Keratinocyte (primary cell): Measurements from ENCODE around the gene MYF6. TPM values are rescaled to one million over a fixed set of nuclear protein-coding genes. Genes with fewer than 3 reads are reported as not detected.

Experiments
- DNase-seq: peaks from one replicate; pipeline ENCODE4 v3.0.0-alpha.2; 2011; ENCODE audit warnings: low read depth, missing footprints, low spot score
- FAIRE-seq: peaks from 2 replicates; lab custom pipeline; 2011; peaks lifted over from hg19 to GRCh38; lab: Jason Lieb, UNC
- H2AFZ ChIP-seq: 2 replicates; pipeline ENCODE4 v1.6.0; 2012; ENCODE audit warnings: low read length, control low read depth, inconsistent platforms; ENCODE audit not compliant: control insufficient read depth
- H3K27ac ChIP-seq: 2 replicates; pipeline ENCODE4 v1.5.1; 2011; ENCODE audit warnings: low read length; ENCODE audit not compliant: control insufficient read depth, insufficient read depth
- H3K27me3 ChIP-seq: 3 replicates; pipeline ENCODE4 v1.6.0; 2011; ENCODE audit warnings: low read length; ENCODE audit not compliant: control insufficient read depth, insufficient read depth; ENCODE audit errors: extremely low read depth
- H3K36me3 ChIP-seq, 2 experiments: 2 replicates in 1 of 2; 3 replicates in 1 of 2; pipeline ENCODE4 v1.5.1; 2011; ENCODE audit warnings: low read length in 2 of 2, mild to moderate bottlenecking in 1 of 2; ENCODE audit not compliant: control insufficient read depth in 2 of 2, insufficient read depth in 2 of 2; ENCODE audit errors: extremely low read depth in 1 of 2
- H3K4me1 ChIP-seq: 3 replicates; pipeline ENCODE4 v1.5.1; 2011; ENCODE audit warnings: low read length; ENCODE audit not compliant: control insufficient read depth, insufficient read depth; ENCODE audit errors: extremely low read depth
- H3K4me2 ChIP-seq: 3 replicates; pipeline ENCODE4 v1.6.0; 2011; ENCODE audit warnings: low read depth, low read length; ENCODE audit not compliant: control insufficient read depth, insufficient read depth; ENCODE audit errors: extremely low read depth
- H3K4me3 ChIP-seq, 3 experiments: fragments of 200-600 bp in 1 of 3; sonication (generic) in 1 of 3; 2 replicates in 2 of 3; 3 replicates in 1 of 3; pipeline ENCODE4 v1.5.1; 2011 to 2016; ENCODE audit warnings: low read length in 3 of 3, mild to moderate bottlenecking in 3 of 3, control low read depth in 2 of 3, inconsistent platforms in 1 of 3, low read depth in 1 of 3, mixed read lengths in 1 of 3, mixed run types in 1 of 3, moderate library complexity in 1 of 3; ENCODE audit not compliant: control insufficient read depth in 2 of 3, insufficient read depth in 2 of 3; ENCODE audit errors: extremely low read depth in 1 of 3
- H3K79me2 ChIP-seq: 2 replicates; pipeline ENCODE4 v1.6.0; 2012; ENCODE audit warnings: low read length; ENCODE audit not compliant: control insufficient read depth, insufficient read depth
- H3K9ac ChIP-seq: 3 replicates; pipeline ENCODE4 v1.6.0; 2011; ENCODE audit warnings: low read length; ENCODE audit not compliant: control insufficient read depth, insufficient read depth; ENCODE audit errors: extremely low read depth
- H3K9me1 ChIP-seq: 3 replicates; pipeline ENCODE4 v1.6.0; 2011; ENCODE audit warnings: low read length; ENCODE audit not compliant: control insufficient read depth, insufficient read depth; ENCODE audit errors: extremely low read depth
- H3K9me3 ChIP-seq: 2 replicates; pipeline ENCODE4 v1.5.1; 2012; ENCODE audit warnings: low read depth, low read length; ENCODE audit not compliant: control insufficient read depth
- H4K20me1 ChIP-seq: 3 replicates; pipeline ENCODE4 v1.6.0; 2011; ENCODE audit warnings: low read length; ENCODE audit not compliant: control insufficient read depth, insufficient read depth; ENCODE audit errors: extremely low read depth
- CTCF ChIP-seq, 3 experiments: IDR thresholded peaks in 1 of 3; conservative IDR thresholded peaks in 1 of 3; optimal IDR thresholded peaks in 1 of 3; 2 replicates in 2 of 3; 3 replicates in 1 of 3; pipeline versions ENCODE3 to v1.5.1; 2011; ENCODE audit warnings: low read length in 3 of 3, mild to moderate bottlenecking in 3 of 3, moderate library complexity in 2 of 3, control low read depth in 1 of 3, inconsistent platforms in 1 of 3; ENCODE audit not compliant: insufficient read depth in 2 of 3; ENCODE audit errors: extremely low read depth in 1 of 3
- EZH2 ChIP-seq: IDR thresholded peaks from one replicate; pipeline ENCODE4 v1.6.1; 2012; ENCODE audit warnings: inconsistent platforms, mild to moderate bottlenecking, low read length, moderate library complexity
- dilution Hi-C: fragments of 300-500 bp; cut with MboI; formaldehyde crosslinking; loops from one replicate; pipeline ENCODE4 v1.7.0; 2020; ENCODE audit warnings: low sequenced_read_pairs; ENCODE audit not compliant: extremely low pct_ligation_motif_present
- polyA plus RNA-seq, 5 experiments: library from polyadenylated mRNA; depleted of rRNA in 3 of 5; stranded (reverse) in 3 of 5; stranded (forward) in 1 of 5; unstranded in 1 of 5; fragments of >200 nt; gene quantifications; 1 replicate in 1 of 5; 2 replicates in 3 of 5; 3 replicates in 1 of 5; pipeline versions ENCODE4 v1.2.1 to v1.2.3, GENCODE V29; 2011 to 2012; ENCODE audit warnings: missing spikeins in 2 of 5, low read depth in 1 of 5, low replicate concordance in 1 of 5

The MYF6 gene
- polyA plus RNA-seq, 1 donor (not counting 4 experiments of a cell fraction or from before 2014, with no cell fraction given), result not detected

- Histone ChIP-seq H3K4me1 (no peaks in the 10 kb centered on the region), H3K4me2 (no peak overlapping the region), H3K36me3 (no peaks in the 10 kb centered on the region), H3K27me3 (no peaks in the 10 kb centered on the region), H3K27ac (no peak overlapping the region), H3K79me2 (no peaks in the 10 kb centered on the region), H2AFZ (no peak overlapping the region), H3K9me3 (no peaks in the 10 kb centered on the region), H4K20me1 (no peaks in the 10 kb centered on the region), H3K9ac (no peak overlapping the region), H3K4me3 (no peak overlapping the region), H3K9me1 (no peaks in the 10 kb centered on the region)
- DNase-seq (no peak), FAIRE-seq (no peak)
- TF ChIP-seq EZH2 (no peak), CTCF (optimal IDR thresholded peaks at IDR 0.05 in 1 of 3, IDR thresholded peaks at IDR 0.05 in 1 of 3, conservative IDR thresholded peaks at IDR 0.05 in 1 of 3; ENCODE audit: extremely low read depth in 1 of 3, insufficient read depth in 2 of 3, low read length in 3 of 3) (no peak)
- dilution Hi-C loops, result no loop called here
These were observed 45.0 kb downstream of the MYF6 start for GRCh38 chr12:80752464-80752863.

- no peak overlapping the region for H3K4me3 ChIP-seq
- no peaks in the 10 kb centered on the region for H3K27me3 ChIP-seq
- no peak overlapping the region for H3K9ac ChIP-seq
- no peaks in the 10 kb centered on the region for H3K4me1 ChIP-seq
- FAIRE-seq, result no peak
- no peak overlapping the region for H3K4me2 ChIP-seq
- dilution Hi-C loops, result no loop called here
- no peaks in the 10 kb centered on the region for H4K20me1 ChIP-seq
- DNase-seq, result no peak
- H3K9me3 ChIP-seq, result no peaks in the 10 kb centered on the region
- no peak overlapping the region for H2AFZ ChIP-seq
- H3K36me3 ChIP-seq, result no peaks in the 10 kb centered on the region
- H3K79me2 ChIP-seq, result no peaks in the 10 kb centered on the region
- no peak for TF ChIP-seq CTCF (optimal IDR thresholded peaks at IDR 0.05 in 1 of 3, IDR thresholded peaks at IDR 0.05 in 1 of 3, conservative IDR thresholded peaks at IDR 0.05 in 1 of 3; ENCODE audit: extremely low read depth in 1 of 3, insufficient read depth in 2 of 3, low read length in 3 of 3)
- no peak for TF ChIP-seq EZH2
- no peak overlapping the region for H3K27ac ChIP-seq
- H3K9me1 ChIP-seq, result no peaks in the 10 kb centered on the region
These were observed 46.8 kb downstream of the MYF6 start for GRCh38 chr12:80754274-80754673.
